HG03565 (cell line): Measurements from ENCODE around the gene CDH4.

Experiments used
- ATAC-seq: cut with Tn5 transposase; IDR thresholded peaks from one replicate; pipeline ENCODE4 v1.9.1; 2021; ENCODE audit warnings: mild to moderate bottlenecking, moderate library complexity; ENCODE audit not compliant: unreplicated experiment

CDH4 gene

GRCh38 chr20:61524951-61525666 is 273.0 kb downstream of the CDH4 start:
- no peak for ATAC-seq

- no peak for ATAC-seq
These were observed 273.8 kb downstream of the CDH4 start for GRCh38 chr20:61525781-61526431.

GRCh38 chr20:61526907-61527306 is 274.8 kb downstream of the CDH4 start:
- no peak for ATAC-seq

GRCh38 chr20:61527626-61528025 is 275.6 kb downstream of the CDH4 start:
- ATAC-seq = no peak

- ATAC-seq = no peak
These were observed 276.5 kb downstream of the CDH4 start for GRCh38 chr20:61528591-61528990.

GRCh38 chr20:61529354-61529753 is 277.3 kb downstream of the CDH4 start:
- ATAC-seq = no peak

GRCh38 chr20:61531553-61532345 is 279.7 kb downstream of the CDH4 start:
- no peak for ATAC-seq

- ATAC-seq = no peak
These were observed 280.7 kb downstream of the CDH4 start for GRCh38 chr20:61532736-61533135.

GRCh38 chr20:61533231-61533631 is 281.2 kb downstream of the CDH4 start:
- ATAC-seq = no peak

- ATAC-seq = no peak
These were observed 282.3 kb downstream of the CDH4 start for GRCh38 chr20:61534346-61534745.

- ATAC-seq = no peak
These were observed 283.0 kb downstream of the CDH4 start for GRCh38 chr20:61535091-61535490.

GRCh38 chr20:61535536-61535935 is 283.5 kb downstream of the CDH4 start:
- no peak for ATAC-seq

GRCh38 chr20:61535956-61536355 is 283.9 kb downstream of the CDH4 start:
- ATAC-seq = no peak

GRCh38 chr20:61536671-61537070 is 284.6 kb downstream of the CDH4 start:
- no peak for ATAC-seq

- no peak for ATAC-seq
These were observed 285.4 kb downstream of the CDH4 start for GRCh38 chr20:61537239-61538182.

GRCh38 chr20:61538183-61538942 is 286.3 kb downstream of the CDH4 start:
- no peak for ATAC-seq

- no peak for ATAC-seq
These were observed 286.8 kb downstream of the CDH4 start for GRCh38 chr20:61538943-61539265.

- no peak for ATAC-seq
These were observed 287.8 kb downstream of the CDH4 start for GRCh38 chr20:61539706-61540360.

- no peak for ATAC-seq
These were observed 289.5 kb downstream of the CDH4 start for GRCh38 chr20:61541537-61541936.

GRCh38 chr20:61543086-61543485 is 291.0 kb downstream of the CDH4 start:
- no peak for ATAC-seq
